GM21447 (cell line): ENCODE measurements around the gene TBC1D3I.
"Not testable (repeated sequence)": the region's sequence is repeated elsewhere in the genome, so short reads cannot be mapped to it uniquely, and the experiment has no call there.

ENCODE experiments used
- ATAC-seq: cut with Tn5 transposase; IDR thresholded peaks from one replicate; pipeline ENCODE4 v1.9.1; 2021; ENCODE audit not compliant: unreplicated experiment

TBC1D3I gene

DNA sequence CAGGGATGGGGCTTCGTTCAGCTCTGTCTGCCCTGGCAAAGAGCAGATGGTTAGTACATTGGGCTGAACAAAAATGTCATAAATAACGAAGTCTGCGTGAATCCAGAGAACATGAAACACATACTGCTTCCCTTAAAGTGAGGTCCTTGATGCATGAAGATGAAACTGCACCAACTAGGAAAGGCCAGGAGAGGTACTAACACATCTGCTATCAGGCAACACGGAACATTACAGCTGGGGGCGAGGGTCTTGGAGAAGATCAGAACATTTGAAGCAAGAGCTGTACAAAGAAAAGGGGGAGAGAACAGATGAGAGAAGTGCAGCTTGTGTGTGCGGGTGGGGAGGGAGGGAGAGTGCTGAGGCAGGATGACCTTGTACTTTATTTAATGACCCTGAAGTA lies 57.0 kb downstream of the TBC1D3I start:
- ATAC-seq, result not testable (repeated sequence)

DNA sequence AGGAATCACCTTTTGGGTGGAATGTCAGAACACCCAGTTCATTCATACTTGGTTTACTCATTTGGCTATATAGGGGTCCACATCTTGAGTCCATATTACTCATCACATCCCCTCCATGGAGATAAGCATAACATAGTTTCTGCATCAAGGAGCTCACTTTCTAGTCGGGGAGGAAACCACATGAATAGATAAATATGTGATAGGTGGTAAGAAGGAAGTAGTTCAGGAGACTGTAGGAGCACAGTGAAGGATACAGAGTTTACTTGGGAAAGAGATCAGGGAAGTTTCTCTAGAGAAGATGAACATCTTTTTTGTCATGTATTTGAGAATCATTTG lies 57.9 kb downstream of the TBC1D3I start:
- not testable (repeated sequence) for ATAC-seq

DNA sequence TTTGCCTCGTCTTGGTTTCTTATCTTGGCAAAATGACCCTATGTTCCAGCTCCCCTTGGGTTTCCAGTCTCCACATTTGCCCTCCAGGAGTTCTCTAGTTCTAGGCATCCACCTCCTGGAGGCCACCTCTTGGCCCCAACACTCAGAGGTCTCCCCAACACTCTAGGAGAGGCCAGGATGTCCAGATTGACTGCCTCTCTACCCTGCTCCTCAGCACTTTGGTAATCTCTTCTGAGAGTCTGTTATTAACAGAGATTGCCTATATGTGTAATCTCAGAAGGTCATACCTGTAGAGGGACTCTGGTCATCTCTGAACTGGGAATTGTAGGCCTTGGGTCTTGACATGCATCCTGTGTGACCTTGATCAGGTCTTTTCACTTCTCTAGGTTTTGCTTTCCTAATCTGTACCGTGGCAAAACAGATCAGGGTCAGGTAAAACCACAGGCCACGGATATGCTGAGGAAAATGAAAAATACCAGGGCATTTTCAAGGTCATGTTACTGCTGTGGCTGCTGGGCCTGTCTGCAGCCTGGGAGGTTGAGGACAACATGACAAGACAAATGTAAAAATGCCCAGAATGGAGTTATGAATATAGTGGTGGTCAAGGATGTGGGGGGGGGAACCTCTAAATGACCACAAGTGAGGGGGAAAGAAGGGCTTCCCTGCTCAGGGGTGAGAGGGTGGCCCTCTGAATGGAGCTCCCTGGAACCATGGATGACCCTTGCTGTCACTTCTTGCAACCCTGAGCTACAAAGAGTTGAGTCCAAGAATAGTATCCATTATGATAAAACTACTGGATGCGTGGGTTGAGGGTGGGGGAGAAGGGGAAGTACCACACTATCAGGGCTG lies 58.5 kb downstream of the TBC1D3I start:
- peak; percentile 36 for ATAC-seq

DNA sequence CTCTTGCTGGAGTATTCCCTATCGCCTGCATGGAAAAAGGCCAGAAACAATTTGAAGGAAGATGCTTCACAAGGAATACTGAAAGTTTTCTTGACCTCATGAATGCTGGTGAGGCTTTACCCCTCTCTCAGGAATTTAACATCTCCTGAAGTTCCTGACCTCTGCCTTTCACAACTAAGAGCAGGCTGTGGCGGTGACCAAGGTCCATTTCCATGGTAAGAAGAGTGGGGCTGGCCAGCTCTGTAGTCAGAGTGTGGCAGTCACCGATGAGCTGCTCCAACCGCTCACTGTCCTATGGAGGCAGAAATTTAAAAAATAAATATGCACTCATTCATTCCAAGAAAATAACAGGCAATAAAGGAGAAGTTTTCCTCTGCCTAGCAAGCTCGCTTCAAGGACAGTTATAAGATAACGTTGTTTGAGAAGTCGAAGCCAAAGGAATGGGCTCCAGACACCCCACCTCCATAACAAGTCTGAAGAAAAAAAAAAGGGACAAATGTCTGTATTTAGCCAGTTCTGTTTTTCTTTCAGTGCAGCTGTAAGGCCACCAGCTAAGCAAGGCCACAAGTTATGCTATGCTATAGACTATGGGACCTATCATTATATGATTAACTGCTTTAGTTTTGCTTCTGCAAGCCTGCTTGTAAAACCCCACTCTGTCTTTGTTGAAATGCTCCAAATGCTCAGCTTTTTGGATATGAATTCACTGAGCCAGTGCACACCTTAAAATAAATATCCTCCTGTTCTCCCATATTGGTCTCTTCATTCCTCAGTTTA lies 59.5 kb downstream of the TBC1D3I start:
- ATAC-seq, result no peak
